K562 (cell line): ENCODE measurements around the gene KIN. TPM values are rescaled to one million over a fixed set of nuclear protein-coding genes. Genes with fewer than 3 reads are reported as not detected.

Experiments
- ATAC-seq: fragments of 200-7000 bp; cut with Tn5 transposase; 3 replicates; pipeline ENCODE4 v1.9.1; 2020; ENCODE audit warnings: moderate library complexity
- BruUV-seq: library from RNA; stranded (reverse); fragments of 400-500 nt; replicated peaks from 2 replicates; lab custom pipeline; 2021; lab: Mats Ljungman, UMichigan
- CTCF ChIA-PET: fragments of 300-600 bp; formaldehyde crosslinking; extraction: SDS; loops from one replicate; lab custom pipeline; 2021; ENCODE audit warnings: low intra/inter-chr PET ratio; lab: Yijun Ruan, JAX
- POLR2A ChIA-PET: fragments of 300-600, 350-650 bp; sonication (Branson Sonifier 250); formaldehyde crosslinking; extraction: SDS; loops from one replicate; lab custom pipeline; 2021; ENCODE audit warnings: antibody characterized with exemption, inconsistent platforms; lab: Yijun Ruan, JAX
- DNase-seq, 4 experiments: peaks; one replicate each; pipeline versions ENCODE4 v3.0.0 to v3.0.0-alpha.2; 2011 to 2018; ENCODE audit warnings: low spot score in 3 of 4, mixed read lengths in 3 of 4; ENCODE audit errors: extremely low read depth in 1 of 4
- FAIRE-seq: peaks from 2 replicates; lab custom pipeline; 2011; peaks lifted over from hg19 to GRCh38; lab: Jason Lieb, UNC
- H2AFZ ChIP-seq: 2 replicates; pipeline ENCODE4 v1.6.0; 2011; ENCODE audit warnings: low read depth, low read length, control low read depth, inconsistent platforms
- H3K27ac ChIP-seq: fragments of 200-600 bp; 3 replicates; pipeline ENCODE4 v1.8.0; 2011; ENCODE audit warnings: low read depth, mild to moderate bottlenecking, control low read depth, inconsistent platforms, low read length, moderate library complexity, mixed read lengths; ENCODE audit errors: extremely low read depth
- H3K27me3 ChIP-seq, 2 experiments: fragments of 300-600 bp in 1 of 2; 2 replicates in 1 of 2; 3 replicates in 1 of 2; pipeline versions ENCODE4 v1.6.0 to v1.8.0; 2011; ENCODE audit warnings: inconsistent platforms in 2 of 2, low read length in 2 of 2, mild to moderate bottlenecking in 1 of 2, mixed read lengths in 1 of 2, moderate library complexity in 1 of 2; ENCODE audit not compliant: control insufficient read depth in 2 of 2, insufficient read depth in 2 of 2
- H3K36me3 ChIP-seq: fragments of 300-600 bp; 3 replicates; pipeline ENCODE4 v1.8.0; 2011; ENCODE audit warnings: mild to moderate bottlenecking, low read length, inconsistent platforms; ENCODE audit not compliant: control insufficient read depth, insufficient read depth
- H3K4me1 ChIP-seq, 2 experiments: fragments of 200-600 bp in 1 of 2; replicated peaks in 1 of 2; 2 replicates in 1 of 2; 3 replicates in 1 of 2; pipeline versions ENCODE4 v1.5.1 to v1.8.0; 2011; ENCODE audit warnings: inconsistent platforms in 2 of 2, low read length in 2 of 2, mild to moderate bottlenecking in 1 of 2, mixed read lengths in 1 of 2, moderate library complexity in 1 of 2; ENCODE audit not compliant: control insufficient read depth in 2 of 2, insufficient read depth in 2 of 2
- H3K4me2 ChIP-seq: 2 replicates; pipeline ENCODE4 v1.6.1; 2011; ENCODE audit warnings: low read length, control low read depth, inconsistent platforms, mixed read lengths; ENCODE audit not compliant: insufficient read depth
- H3K4me3 ChIP-seq: fragments of 200-600 bp; sonication (generic), shearing (Covaris generic); 2 replicates; pipeline ENCODE4 v1.5.1; 2016; ENCODE audit warnings: control low read depth, inconsistent platforms
- H3K79me2 ChIP-seq: fragments of 200-600 bp; 3 replicates; pipeline ENCODE4 v1.8.0; 2011; ENCODE audit warnings: low read length, inconsistent platforms; ENCODE audit not compliant: control insufficient read depth, insufficient read depth
- H3K9ac ChIP-seq, 2 experiments: 2 replicates each; pipeline versions ENCODE4 v1.6.0 to v1.6.1; 2011; ENCODE audit warnings: low read depth in 2 of 2, low read length in 2 of 2, control low read depth in 1 of 2, inconsistent platforms in 1 of 2, mild to moderate bottlenecking in 1 of 2, mixed read lengths in 1 of 2; ENCODE audit not compliant: insufficient read depth in 1 of 2
- H3K9me1 ChIP-seq: one replicate; pipeline ENCODE4 v1.6.0; 2011; ENCODE audit warnings: inconsistent platforms, mild to moderate bottlenecking, low read length, moderate library complexity; ENCODE audit not compliant: control insufficient read depth, insufficient read depth
- H3K9me3 ChIP-seq: replicated peaks from 2 replicates; pipeline ENCODE4 v1.5.1; 2011; ENCODE audit warnings: low read depth, low read length, inconsistent platforms; ENCODE audit not compliant: control insufficient read depth, insufficient read depth
- H4K20me1 ChIP-seq: replicated peaks from 2 replicates; pipeline ENCODE4 v1.6.1; 2011; ENCODE audit warnings: low read length, inconsistent platforms, mixed read lengths; ENCODE audit not compliant: control insufficient read depth, insufficient read depth
- FOSL1 ChIP-seq: fragments of 200-800 bp; sonication (Bioruptor generic); conservative IDR thresholded peaks from 2 replicates; pipeline ENCODE4 v1.6.1; 2016; ENCODE audit warnings: missing genetic modification characterization, missing compliant biosample characterization
- FOXJ2 ChIP-seq: fragments of 200-800 bp; sonication (Bioruptor generic); IDR thresholded peaks from 2 replicates; pipeline ENCODE4 v1.6.1; 2016; ENCODE audit warnings: missing genetic modification characterization, missing compliant biosample characterization
- NFIC ChIP-seq: fragments of 450-650 bp; IDR thresholded peaks from 2 replicates; pipeline ENCODE4 v1.6.1; 2017; ENCODE audit warnings: mild to moderate bottlenecking, inconsistent platforms
- RBM17 ChIP-seq: fragments of 200-400 bp; formaldehyde crosslinking; IDR thresholded peaks from 2 replicates; pipeline ENCODE4 v1.6.1; 2017; ENCODE audit warnings: low read depth, mild to moderate bottlenecking, low read length, borderline replicate concordance
- REST ChIP-seq, 2 experiments: fragments of 450-650 bp; formaldehyde crosslinking in 1 of 2; IDR thresholded peaks; 2 replicates each; pipeline versions ENCODE4 v1.4.0 to v1.6.1; 2014 to 2020; ENCODE audit warnings: mild to moderate bottlenecking in 2 of 2, borderline replicate concordance in 1 of 2, low read depth in 1 of 2
- RFX5 ChIP-seq: IDR thresholded peaks from 2 replicates; pipeline ENCODE4 v1.6.1; 2011; ENCODE audit warnings: low read depth, mild to moderate bottlenecking, improper control_type of control experiment, low read length
- SAFB ChIP-seq: fragments of 200-400 bp; formaldehyde crosslinking; IDR thresholded peaks from 2 replicates; pipeline ENCODE4 v1.6.1; 2017; ENCODE audit warnings: low read depth, low read length, borderline replicate concordance
- STAT5A ChIP-seq: IDR thresholded peaks from 2 replicates; pipeline ENCODE4 v1.6.1; 2012; ENCODE audit warnings: low read length, inconsistent platforms, borderline replicate concordance
- WHSC1 ChIP-seq: IDR thresholded peaks from one replicate; pipeline ENCODE4 v1.6.1; 2012; ENCODE audit warnings: low read length, control low read depth, inconsistent platforms
- ZC3H4 ChIP-seq: sonication (generic); formaldehyde crosslinking; IDR thresholded peaks from 2 replicates; pipeline ENCODE4 v1.9.0; 2021; ENCODE audit warnings: missing genetic modification reagents, borderline replicate concordance
- ZNF586 ChIP-seq: fragments of 450-650 bp; formaldehyde crosslinking; conservative IDR thresholded peaks from 2 replicates; pipeline ENCODE4 v1.4.0; 2020; ENCODE audit warnings: mild to moderate bottlenecking, moderate library complexity
- WGBS: fragments of 100-300 bp; shearing (Covaris generic); methylation state at CpG from one replicate; pipeline ENCODE4 v1.1.6; 2016; ENCODE audit warnings: low coverage, mixed read lengths; ENCODE audit not compliant: insufficient coverage; ENCODE audit errors: missing lambda C conversion rate; 5-methylcytosine and 5-hydroxymethylcytosine counted together
- in situ Hi-C: fragments of 300-500 bp; cut with MboI; formaldehyde crosslinking; loops from 4 replicates; pipeline ENCODE4 v1.15.0; 2018; ENCODE audit warnings: inconsistent platforms, mixed read lengths
- intact Hi-C: fragments of 100-400 bp; cut with micrococcal nuclease; formaldehyde crosslinking; loops from 2 replicates; pipeline ENCODE4 v1.14.2; 2022
- polyA plus RNA-seq, 8 experiments: library from polyadenylated mRNA; depleted of rRNA in 4 of 8; stranded (reverse) in 5 of 8; unstranded in 3 of 8; fragments of >200 nt; fragmentation: Nextera tagmentation in 2 of 8; fragmentation: Illumina TruSeq in 1 of 8; extraction: Ambion mirVana in 2 of 8; extraction: Trizol in 1 of 8; gene quantifications; 2 replicates each; pipeline versions ENCODE4 v1.2.1 to v1.2.3, GENCODE V29; 2011 to 2014; ENCODE audit warnings: inconsistent platforms in 1 of 8, missing spikeins in 1 of 8
- total RNA-seq, 7 experiments: library from RNA; depleted of rRNA in 6 of 7; stranded (reverse); fragments of >200 nt in 6 of 7; fragmentation: Illumina TruSeq in 2 of 7; extraction: Trizol in 2 of 7; gene quantifications; 2 replicates each; pipeline versions ENCODE4 v1.2.1 to v1.2.3, GENCODE V29; 2011 to 2021; ENCODE audit warnings: low replicate concordance in 1 of 7

KIN gene
- total and polyA plus RNA-seq, 9 of the 15 experiments (the other 6 are each of a cell fraction or from before 2014, with no cell fraction given) = 11.7 to 35.6 (median 16.0) TPM

GRCh38 chr10:7834262-7834661 lies 46.5 kb upstream of the KIN start:
- in situ Hi-C loops (no loop called here), intact Hi-C loops (no loop called here)
- no peak for DNase-seq
- Histone ChIP-seq H3K9me1 (no peaks in the 10 kb centered on the region), H3K79me2 (peaks cover 19% of the 10 kb centered on the region; the same call in 2 of the 3 replicates), H3K4me3 (no peak overlapping the region), H3K36me3 (peaks cover 4% of the 10 kb centered on the region; the same call in 1 of the 3 replicates), H3K27me3 (no peaks in the 10 kb centered on the region), H2AFZ (no peak overlapping the region), H3K9me3 (no peaks in the 10 kb centered on the region), H3K4me1 (no peaks in the 10 kb centered on the region; a peak in 1 of 5 replicates), H3K4me2 (no peak overlapping the region), H4K20me1 (no peaks in the 10 kb centered on the region), H3K9ac (no peak overlapping the region), H3K27ac (no peak overlapping the region)
- ATAC-seq = no peak
- POLR2A ChIA-PET = interaction anchor here (0.6 kb wide), 1 partner anchor 32 kb away, joined by 3 read pairs; no protein-coding TSS in a partner anchor
- CTCF ChIA-PET = no interaction called here
- TF ChIP-seq ZC3H4 (CRISPR knock-in tag) = no peak
- no peak for TF ChIP-seq RFX5
- TF ChIP-seq SAFB = no peak
- TF ChIP-seq STAT5A = no peak
- TF ChIP-seq REST (IDR thresholded peaks at IDR 0.05; ENCODE audit: borderline replicate concordance) = no peak
- no peak for TF ChIP-seq REST (CRISPR knock-in tag; IDR thresholded peaks at IDR 0.05; ENCODE audit: low read depth)
- no peak for TF ChIP-seq RBM17
- no peak for TF ChIP-seq FOXJ2 (tag)
- no peak for TF ChIP-seq WHSC1
- TF ChIP-seq FOSL1 (tag) = no peak
- no peak for TF ChIP-seq ZNF586 (CRISPR knock-in tag)
- TF ChIP-seq NFIC = no peak
- BruUV-seq = no TSS peak
- FAIRE-seq = no peak
- 54% methylated on average over 3 of the region's 3 CpGs for WGBS
